Measurements from ENCODE around the gene HOXD12. TPM values are rescaled to one million over a fixed set of nuclear protein-coding genes. Genes with fewer than 3 reads are reported as not detected.

HOXD12 gene
- total RNA-seq, 2 donors from 2014 or later = 0.36 TPM; not detected in 1

DNA sequence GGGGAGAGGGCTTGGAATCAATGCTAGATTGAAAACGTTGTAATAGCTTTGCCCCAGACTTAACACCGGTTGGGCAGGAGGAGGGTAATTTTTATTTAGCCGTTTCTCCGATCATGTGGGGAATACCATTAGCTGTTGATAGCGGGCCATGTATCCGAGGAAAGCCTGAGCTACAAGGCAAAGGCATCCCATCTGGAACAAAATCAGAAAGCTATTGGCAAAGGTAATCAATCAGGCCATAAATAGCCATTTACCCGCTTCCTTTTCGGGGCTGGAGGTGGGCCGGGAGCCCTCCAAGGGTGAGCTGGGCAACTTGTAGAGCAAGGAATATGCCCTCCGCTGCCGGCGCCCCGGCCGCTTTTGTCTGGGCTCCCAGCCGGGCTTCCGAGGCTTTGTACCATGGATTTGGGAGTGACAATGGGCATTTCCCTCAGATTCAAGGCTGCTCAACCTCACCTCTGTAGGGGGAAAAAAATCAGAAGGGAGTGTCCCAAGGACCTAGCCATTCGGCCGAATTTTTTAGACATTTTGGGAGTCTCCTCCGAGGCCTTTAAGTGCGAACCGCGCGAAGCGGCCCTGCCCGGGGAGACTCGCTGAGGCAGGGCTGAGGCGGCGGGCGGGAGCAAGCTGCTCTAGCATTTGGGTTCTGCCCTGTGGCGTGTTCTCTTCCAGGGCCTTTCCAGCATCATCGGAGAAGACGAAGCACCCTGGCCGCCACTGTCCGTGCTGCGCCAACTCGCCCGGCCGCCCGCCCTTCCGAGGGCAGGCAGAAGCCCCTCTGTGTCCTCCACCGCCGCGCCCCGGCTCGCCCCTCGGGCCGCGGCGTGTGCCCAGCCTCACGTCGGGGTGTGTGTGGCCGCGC, 21.8 kb downstream of the HOXD12 start:
- Histone ChIP-seq H3K9me3 (no peaks in the 10 kb centered on the region), H3K4me1 (replicated peaks) (no peaks in the 10 kb centered on the region), H3K27ac (peak overlapping the region in 1 of 2 donors; percentile 62), H3K27me3 (replicated peaks; ENCODE audit: insufficient read depth) (peaks cover 6% of the 10 kb centered on the region), H3K36me3 (no peaks in the 10 kb centered on the region), H3K4me3 (peak overlapping the region in 1 of 2 donors; percentile 29)
- intact Hi-C loops (cut with DNase I) = loop anchor here (5.0 to 10.0 kb wide), 2 partner anchors 516 to 693 kb away; no protein-coding TSS in a partner anchor
- TF ChIP-seq, protein P1, sequence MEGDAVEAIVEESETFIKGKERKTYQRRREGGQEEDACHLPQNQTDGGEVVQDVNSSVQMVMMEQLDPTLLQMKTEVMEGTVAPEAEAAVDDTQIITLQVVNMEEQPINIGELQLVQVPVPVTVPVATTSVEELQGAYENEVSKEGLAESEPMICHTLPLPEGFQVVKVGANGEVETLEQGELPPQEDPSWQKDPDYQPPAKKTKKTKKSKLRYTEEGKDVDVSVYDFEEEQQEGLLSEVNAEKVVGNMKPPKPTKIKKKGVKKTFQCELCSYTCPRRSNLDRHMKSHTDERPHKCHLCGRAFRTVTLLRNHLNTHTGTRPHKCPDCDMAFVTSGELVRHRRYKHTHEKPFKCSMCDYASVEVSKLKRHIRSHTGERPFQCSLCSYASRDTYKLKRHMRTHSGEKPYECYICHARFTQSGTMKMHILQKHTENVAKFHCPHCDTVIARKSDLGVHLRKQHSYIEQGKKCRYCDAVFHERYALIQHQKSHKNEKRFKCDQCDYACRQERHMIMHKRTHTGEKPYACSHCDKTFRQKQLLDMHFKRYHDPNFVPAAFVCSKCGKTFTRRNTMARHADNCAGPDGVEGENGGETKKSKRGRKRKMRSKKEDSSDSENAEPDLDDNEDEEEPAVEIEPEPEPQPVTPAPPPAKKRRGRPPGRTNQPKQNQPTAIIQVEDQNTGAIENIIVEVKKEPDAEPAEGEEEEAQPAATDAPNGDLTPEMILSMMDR (IDR thresholded peaks at IDR 0.05) = no peak
- no peak for TF ChIP-seq POLR2AphosphoS5 (IDR thresholded peaks at IDR 0.05)
- no peak for TF ChIP-seq POLR2A (IDR thresholded peaks at IDR 0.05)
- whole genome bisulfite sequencing = 64% methylated on average over 53 of the region's 53 CpGs
- DNase-seq (ENCODE audit: low spot score) = no peak

- H3K4me3 ChIP-seq = peak overlapping the region; percentile 17 to 29
- intact Hi-C loops (cut with DNase I) = loop anchor here (5.0 to 10.0 kb wide), 2 partner anchors 515 to 693 kb away; no protein-coding TSS in a partner anchor
- WGBS = 44% methylated on average over 47 of the region's 47 CpGs
- TF ChIP-seq, protein P1 (IDR thresholded peaks at IDR 0.05) = no peak
- TF ChIP-seq POLR2AphosphoS5 (IDR thresholded peaks at IDR 0.05) = no peak
- no peak for TF ChIP-seq POLR2A (IDR thresholded peaks at IDR 0.05)
- H3K4me1 ChIP-seq (replicated peaks) = no peaks in the 10 kb centered on the region
- H3K27me3 ChIP-seq (replicated peaks; ENCODE audit: insufficient read depth) = peaks cover 6% of the 10 kb centered on the region
- H3K36me3 ChIP-seq = no peaks in the 10 kb centered on the region
- DNase-seq (ENCODE audit: low spot score) = no peak
- no peaks in the 10 kb centered on the region for H3K9me3 ChIP-seq
- peak overlapping the region; percentile 20 to 62 for H3K27ac ChIP-seq
These were observed 22.6 kb downstream of the HOXD12 start for GRCh38 chr2:176122052-176122682.

- intact Hi-C loops (cut with DNase I) = loop anchor here (5.0 to 10.0 kb wide), 2 partner anchors 514 to 692 kb away; no protein-coding TSS in a partner anchor
- no peak for DNase-seq (ENCODE audit: low spot score)
- Histone ChIP-seq H3K27me3 (replicated peaks; ENCODE audit: insufficient read depth) (peaks cover 3% of the 10 kb centered on the region), H3K27ac (peak within 1 kb of the TSS; percentile 29 to 62), H3K36me3 (no peaks in the 10 kb centered on the region), H3K4me3 (peak within 1 kb of the TSS; percentile 17 to 29), H3K4me1 (replicated peaks) (no peaks in the 10 kb centered on the region), H3K9me3 (no peaks in the 10 kb centered on the region)
- no peak for TF ChIP-seq POLR2AphosphoS5 (IDR thresholded peaks at IDR 0.05)
- TF ChIP-seq, protein P1 (IDR thresholded peaks at IDR 0.05) = no peak
- no peak for TF ChIP-seq POLR2A (IDR thresholded peaks at IDR 0.05)
- 62% methylated on average over 79 of the region's 84 CpGs for WGBS
These were observed 23.3 kb downstream of the HOXD12 start, which contains the start of gene HOXD9 for GRCh38 chr2:176122683-176123410. HOXD9 (plus strand) TSS chr2:176122719; CDS start chr2:176122769, 50 bp downstream.

- Histone ChIP-seq H3K36me3 (no peaks in the 10 kb centered on the region), H3K4me1 (replicated peaks) (no peaks in the 10 kb centered on the region), H3K27ac (peak overlapping the region in 1 of 2 donors; percentile 62), H3K4me3 (peak overlapping the region; percentile 17 to 29), H3K27me3 (replicated peaks; ENCODE audit: insufficient read depth) (no peaks in the 10 kb centered on the region), H3K9me3 (no peaks in the 10 kb centered on the region)
- TF ChIP-seq, protein P1 (IDR thresholded peaks at IDR 0.05) = no peak
- no peak for TF ChIP-seq POLR2A (IDR thresholded peaks at IDR 0.05)
- no peak for TF ChIP-seq POLR2AphosphoS5 (IDR thresholded peaks at IDR 0.05)
- DNase-seq (ENCODE audit: low spot score) = no peak
- intact Hi-C loops (cut with DNase I) = loop anchor here (5.0 to 10.0 kb wide), 2 partner anchors 514 to 691 kb away; no protein-coding TSS in a partner anchor
- 67% methylated on average over 40 of the region's 40 CpGs for WGBS
These were observed 24.0 kb downstream of the HOXD12 start for GRCh38 chr2:176123411-176124109.

Data from prostate gland (tissue), 2 donors.